HepG2 (cell line): Measurements from ENCODE around the gene KISS1R. TPM values are rescaled to one million over a fixed set of nuclear protein-coding genes. Genes with fewer than 3 reads are reported as not detected.

ENCODE experiments used
- DR1 ChIP-seq: sonication (generic); formaldehyde crosslinking; IDR thresholded peaks from 2 replicates; pipeline ENCODE4 v1.8.0; 2021; ENCODE audit warnings: mild to moderate bottlenecking, missing genetic modification reagents, inconsistent platforms
- FOSL1 ChIP-seq: sonication (generic); formaldehyde crosslinking; IDR thresholded peaks from 2 replicates; pipeline ENCODE4 v1.9.0; 2021; ENCODE audit warnings: missing genetic modification reagents, borderline replicate concordance
- PCBP1 ChIP-seq: fragments of 200-400 bp; formaldehyde crosslinking; IDR thresholded peaks from 2 replicates; pipeline ENCODE4 v1.6.1; 2017; ENCODE audit warnings: mild to moderate bottlenecking, low read depth, low read length, borderline replicate concordance
- PHF8 ChIP-seq: sonication (generic); formaldehyde crosslinking; IDR thresholded peaks from 2 replicates; pipeline ENCODE4 v1.5.0; 2020; ENCODE audit warnings: missing genetic modification reagents
- SMARCC2 ChIP-seq: fragments of 450-650 bp; IDR thresholded peaks from 2 replicates; pipeline ENCODE4 v1.6.1; 2017; ENCODE audit warnings: antibody characterized with exemption, mild to moderate bottlenecking
- SOX5 ChIP-seq: IDR thresholded peaks from 2 replicates; pipeline ENCODE4 v1.6.1; 2016; ENCODE audit warnings: borderline replicate concordance
- SRY ChIP-seq: sonication (generic); formaldehyde crosslinking; IDR thresholded peaks from 2 replicates; pipeline ENCODE4 v1.8.0; 2022; ENCODE audit warnings: mild to moderate bottlenecking, missing genetic modification reagents
- UBTF ChIP-seq: sonication (generic); formaldehyde crosslinking; IDR thresholded peaks from 2 replicates; pipeline ENCODE4 v1.4.0; 2020; ENCODE audit warnings: mild to moderate bottlenecking, missing genetic modification reagents
- ZNF224 ChIP-seq: sonication (generic); formaldehyde crosslinking; IDR thresholded peaks from 2 replicates; pipeline ENCODE4 v1.5.0; 2020; ENCODE audit warnings: mild to moderate bottlenecking, missing genetic modification reagents
- ZNF280B ChIP-seq: sonication (generic); formaldehyde crosslinking; IDR thresholded peaks from 2 replicates; pipeline ENCODE4 v1.5.0; 2020; ENCODE audit warnings: missing genetic modification reagents, mild to moderate bottlenecking, borderline replicate concordance
- ZNF496 ChIP-seq: sonication (generic); formaldehyde crosslinking; IDR thresholded peaks from 2 replicates; pipeline ENCODE4 v1.8.1; 2023; ENCODE audit warnings: mild to moderate bottlenecking, moderate library complexity, missing genetic modification reagents; ENCODE audit not compliant: insufficient replicate concordance
- ZNF574 ChIP-seq: sonication (generic); formaldehyde crosslinking; IDR thresholded peaks from 2 replicates; pipeline ENCODE4 v1.4.0; 2020; ENCODE audit warnings: missing genetic modification reagents
- ZNF784 ChIP-seq: sonication (generic); formaldehyde crosslinking; IDR thresholded peaks from 2 replicates; pipeline ENCODE4 v1.5.1; 2020; ENCODE audit warnings: missing genetic modification reagents, mild to moderate bottlenecking, borderline replicate concordance
- ZNF841 ChIP-seq: sonication (generic); formaldehyde crosslinking; IDR thresholded peaks from 2 replicates; pipeline ENCODE4 v1.8.1; 2023; ENCODE audit warnings: missing genetic modification reagents, borderline replicate concordance
- ZSCAN5A ChIP-seq: sonication (generic); formaldehyde crosslinking; IDR thresholded peaks from 2 replicates; pipeline ENCODE4 v1.8.0; 2022; ENCODE audit warnings: mild to moderate bottlenecking, missing genetic modification reagents, borderline replicate concordance
- ZXDC ChIP-seq: sonication (generic); formaldehyde crosslinking; IDR thresholded peaks from 2 replicates; pipeline ENCODE4 v1.5.0; 2020; ENCODE audit warnings: mild to moderate bottlenecking, missing genetic modification reagents
- polyA plus RNA-seq, 8 experiments: library from polyadenylated mRNA; depleted of rRNA in 3 of 8; stranded (reverse) in 7 of 8; unstranded in 1 of 8; fragments of >200 nt; fragmentation: Illumina TruSeq in 4 of 8; extraction: Trizol in 4 of 8; gene quantifications; 2 replicates each; pipeline versions ENCODE4 v1.2.1 to v1.2.3, GENCODE V29; 2011 to 2016; ENCODE audit warnings: low read depth in 4 of 8, missing spikeins in 1 of 8, mixed read lengths in 1 of 8; ENCODE audit not compliant: insufficient read depth in 1 of 8
- total RNA-seq, 5 experiments: library from RNA; depleted of rRNA; stranded (reverse); fragments of >200 nt; fragmentation: Illumina TruSeq; extraction: Trizol; gene quantifications; 2 replicates each; pipeline ENCODE4 v1.2.3, GENCODE V29; 2016; ENCODE audit warnings: low read depth in 1 of 5

KISS1R gene
- total and polyA plus RNA-seq, 2 of the 13 experiments (the other 11 are each of a cell fraction or from before 2014, with no cell fraction given), result 1.1 to 10.2 TPM

- TF ChIP-seq UBTF (CRISPR knock-in tag), result peak; percentile 65; the same call in 1 of the 2 replicates
- no peak for TF ChIP-seq ZNF496 (CRISPR knock-in tag)
- no peak for TF ChIP-seq FOSL1 (CRISPR knock-in tag)
- TF ChIP-seq ZNF280B (CRISPR knock-in tag), result no peak
- peak; percentile 21; the same call in 1 of the 2 replicates for TF ChIP-seq SOX5 (CRISPR knock-in tag)
- 0 out of 2 replicates have a peak, but pooled peaks have one; percentile 22 for TF ChIP-seq ZXDC (CRISPR knock-in tag)
- no peak for TF ChIP-seq ZNF574 (CRISPR knock-in tag)
- TF ChIP-seq SMARCC2, result no peak
- no peak for TF ChIP-seq SRY
- TF ChIP-seq ZNF224, result no peak
- TF ChIP-seq DR1 (CRISPR knock-in tag), result no peak
- TF ChIP-seq ZSCAN5A, result no peak
- no peak for TF ChIP-seq PCBP1
- TF ChIP-seq ZNF784, result no peak
- TF ChIP-seq ZNF841, result peak; percentile 35; the same call in 1 of the 2 replicates
- TF ChIP-seq PHF8 (CRISPR knock-in tag), result no peak; the same call in none of the 2 replicates
Observed at GRCh38 chr19:925526-926322, 8.6 kb downstream of the KISS1R start, which contains the start of gene ARID3A (continued).
